Neuron (in vitro differentiated cells): Measurements from ENCODE around the gene TP63.
"Not testable (repeated sequence)": the region's sequence is repeated elsewhere in the genome, so short reads cannot be mapped to it uniquely, and the experiment has no call there.

ENCODE experiments used
- H2AFZ ChIP-seq: one replicate; pipeline ENCODE4 v1.6.1; 2013; ENCODE audit warnings: low read depth, mild to moderate bottlenecking, inconsistent platforms, low read length, moderate library complexity
- H3K27me3 ChIP-seq: one replicate; pipeline ENCODE4 v1.6.1; 2013; ENCODE audit warnings: low read length; ENCODE audit not compliant: insufficient read depth
- H3K36me3 ChIP-seq: one replicate; pipeline ENCODE4 v1.6.1; 2013; ENCODE audit warnings: low read length; ENCODE audit not compliant: insufficient read depth
- H3K4me1 ChIP-seq: one replicate; pipeline ENCODE4 v1.6.1; 2013; ENCODE audit warnings: low read length; ENCODE audit not compliant: insufficient read depth
- H3K4me3 ChIP-seq: 2 replicates; pipeline ENCODE4 v1.5.1; 2013; ENCODE audit warnings: mild to moderate bottlenecking, low read length, moderate library complexity
- H3K9me3 ChIP-seq: one replicate; pipeline ENCODE4 v1.6.1; 2013; ENCODE audit warnings: low read length

Gene TP63

GRCh38 chr3:189727158-189727557, 96.0 kb downstream of the TP63 start:
- Histone ChIP-seq H3K9me3 (no peaks in the 10 kb centered on the region), H3K27me3 (no peaks in the 10 kb centered on the region), H3K4me3 (no peak overlapping the region)

GRCh38 chr3:189727898-189728297, 96.7 kb downstream of the TP63 start:
- H3K27me3 ChIP-seq = no peaks in the 10 kb centered on the region
- no peaks in the 10 kb centered on the region for H3K4me1 ChIP-seq
- H3K4me3 ChIP-seq = no peak overlapping the region
- H2AFZ ChIP-seq = no peak overlapping the region
- no peaks in the 10 kb centered on the region for H3K36me3 ChIP-seq
- H3K9me3 ChIP-seq = no peaks in the 10 kb centered on the region

More at GRCh38 chr3:189727158-189727557, 96.0 kb downstream of the TP63 start:
- H2AFZ ChIP-seq = no peak overlapping the region
- H3K36me3 ChIP-seq = no peaks in the 10 kb centered on the region
- no peaks in the 10 kb centered on the region for H3K4me1 ChIP-seq

- Histone ChIP-seq H3K9me3 (no peaks in the 10 kb centered on the region), H3K4me3 (no peak overlapping the region), H3K4me1 (no peaks in the 10 kb centered on the region), H2AFZ (no peak overlapping the region), H3K27me3 (no peaks in the 10 kb centered on the region), H3K36me3 (no peaks in the 10 kb centered on the region)
Measured at GRCh38 chr3:189728915-189729314, 97.7 kb downstream of the TP63 start.

- no peaks in the 10 kb centered on the region for H3K36me3 ChIP-seq
- H3K4me3 ChIP-seq = no peak overlapping the region
- H3K9me3 ChIP-seq = no peaks in the 10 kb centered on the region
- no peaks in the 10 kb centered on the region for H3K27me3 ChIP-seq
- H2AFZ ChIP-seq = no peak overlapping the region
- H3K4me1 ChIP-seq = no peaks in the 10 kb centered on the region
Measured at GRCh38 chr3:189734061-189734460, 102.9 kb downstream of the TP63 start.

GRCh38 chr3:189735913-189736312, 104.7 kb downstream of the TP63 start:
- no peak overlapping the region for H3K4me3 ChIP-seq
- H2AFZ ChIP-seq = no peak overlapping the region
- no peaks in the 10 kb centered on the region for H3K9me3 ChIP-seq
- no peaks in the 10 kb centered on the region for H3K4me1 ChIP-seq
- no peaks in the 10 kb centered on the region for H3K27me3 ChIP-seq
- H3K36me3 ChIP-seq = no peaks in the 10 kb centered on the region

GRCh38 chr3:189737071-189737470, 105.9 kb downstream of the TP63 start:
- no peak overlapping the region for H2AFZ ChIP-seq
- H3K27me3 ChIP-seq = no peaks in the 10 kb centered on the region
- H3K4me1 ChIP-seq = no peaks in the 10 kb centered on the region
- H3K4me3 ChIP-seq = no peak overlapping the region
- no peaks in the 10 kb centered on the region for H3K36me3 ChIP-seq
- no peaks in the 10 kb centered on the region for H3K9me3 ChIP-seq

GRCh38 chr3:189737619-189738018, 106.4 kb downstream of the TP63 start:
- Histone ChIP-seq H3K27me3 (no peaks in the 10 kb centered on the region), H3K9me3 (no peaks in the 10 kb centered on the region), H3K4me1 (no peaks in the 10 kb centered on the region), H3K4me3 (no peak overlapping the region), H3K36me3 (no peaks in the 10 kb centered on the region), H2AFZ (no peak overlapping the region)

GRCh38 chr3:189739378-189739777, 108.2 kb downstream of the TP63 start:
- H3K9me3 ChIP-seq = no peaks in the 10 kb centered on the region
- H3K4me3 ChIP-seq = no peak overlapping the region
- H2AFZ ChIP-seq = no peak overlapping the region
- H3K4me1 ChIP-seq = no peaks in the 10 kb centered on the region
- no peaks in the 10 kb centered on the region for H3K27me3 ChIP-seq
- H3K36me3 ChIP-seq = no peaks in the 10 kb centered on the region

- Histone ChIP-seq H3K36me3 (no peaks in the 10 kb centered on the region), H3K9me3 (no peaks in the 10 kb centered on the region), H3K27me3 (no peaks in the 10 kb centered on the region), H3K4me1 (no peaks in the 10 kb centered on the region), H2AFZ (no peak overlapping the region), H3K4me3 (no peak overlapping the region)
Measured at GRCh38 chr3:189740156-189740555, 109.0 kb downstream of the TP63 start.

- Histone ChIP-seq H3K4me1 (no peaks in the 10 kb centered on the region), H3K9me3 (no peaks in the 10 kb centered on the region), H3K4me3 (no peak overlapping the region), H3K36me3 (no peaks in the 10 kb centered on the region), H2AFZ (no peak overlapping the region), H3K27me3 (no peaks in the 10 kb centered on the region)
Measured at GRCh38 chr3:189744235-189744634, 113.0 kb downstream of the TP63 start.

- Histone ChIP-seq H3K9me3 (no peaks in the 10 kb centered on the region), H3K4me3 (no peak overlapping the region), H3K36me3 (no peaks in the 10 kb centered on the region), H2AFZ (no peak overlapping the region), H3K27me3 (no peaks in the 10 kb centered on the region), H3K4me1 (no peaks in the 10 kb centered on the region)
Measured at GRCh38 chr3:189745622-189746021, 114.4 kb downstream of the TP63 start.

GRCh38 chr3:189748046-189748445, 116.9 kb downstream of the TP63 start:
- Histone ChIP-seq H3K27me3 (no peaks in the 10 kb centered on the region), H2AFZ (no peak overlapping the region), H3K36me3 (no peaks in the 10 kb centered on the region), H3K4me3 (no peak overlapping the region), H3K9me3 (no peaks in the 10 kb centered on the region), H3K4me1 (no peaks in the 10 kb centered on the region)

- H3K4me1 ChIP-seq, H3K9me3 ChIP-seq, H2AFZ ChIP-seq, H3K27me3 ChIP-seq, H3K36me3 ChIP-seq, H3K4me3 ChIP-seq: not testable (repeated sequence)
Measured at GRCh38 chr3:189750972-189751371, 119.8 kb downstream of the TP63 start.

- H3K27me3 ChIP-seq = no peaks in the 10 kb centered on the region
- no peaks in the 10 kb centered on the region for H3K4me1 ChIP-seq
- H2AFZ ChIP-seq = no peak overlapping the region
- H3K9me3 ChIP-seq = no peaks in the 10 kb centered on the region
- H3K36me3 ChIP-seq = no peaks in the 10 kb centered on the region
- H3K4me3 ChIP-seq = no peak overlapping the region
Measured at GRCh38 chr3:189754356-189754755, 123.2 kb downstream of the TP63 start.
